Measurements from ENCODE around the gene EXOC3L4.

GRCh38 chr14:103059556-103059955, 35.0 kb upstream of the EXOC3L4 start:
- TF ChIP-seq EZH2 (IDR thresholded peaks at IDR 0.05; ENCODE audit: low read depth) (no peak), CTCF (conservative IDR thresholded peaks at IDR 0.05) (no peak)
